Measurements from ENCODE around the gene DDR1.
"Not testable (repeated sequence)": the region's sequence is repeated elsewhere in the genome, so short reads cannot be mapped to it uniquely, and the experiment has no call there.

DDR1 gene

DNA sequence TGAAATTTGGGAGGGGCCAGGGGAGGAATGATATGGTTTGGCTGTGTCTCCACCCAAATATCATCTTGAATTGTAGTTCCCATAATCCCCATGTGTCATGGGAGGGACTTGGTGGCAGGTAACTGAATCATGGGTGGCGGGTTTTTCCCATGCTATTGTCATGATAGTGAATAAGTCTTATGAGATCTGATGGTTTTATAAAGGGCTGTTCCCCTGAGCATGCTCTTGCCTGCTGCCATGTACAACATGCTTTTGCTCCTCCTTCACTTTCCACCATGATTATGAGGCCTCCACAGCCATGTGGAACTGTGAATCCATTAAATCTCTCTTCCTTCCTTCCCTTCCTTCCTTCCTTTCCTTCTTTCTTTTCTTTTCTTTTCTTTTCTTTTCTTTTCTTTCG lies 31.9 kb upstream of the DDR1 start:
- not testable (repeated sequence) for DNase-seq

DNA sequence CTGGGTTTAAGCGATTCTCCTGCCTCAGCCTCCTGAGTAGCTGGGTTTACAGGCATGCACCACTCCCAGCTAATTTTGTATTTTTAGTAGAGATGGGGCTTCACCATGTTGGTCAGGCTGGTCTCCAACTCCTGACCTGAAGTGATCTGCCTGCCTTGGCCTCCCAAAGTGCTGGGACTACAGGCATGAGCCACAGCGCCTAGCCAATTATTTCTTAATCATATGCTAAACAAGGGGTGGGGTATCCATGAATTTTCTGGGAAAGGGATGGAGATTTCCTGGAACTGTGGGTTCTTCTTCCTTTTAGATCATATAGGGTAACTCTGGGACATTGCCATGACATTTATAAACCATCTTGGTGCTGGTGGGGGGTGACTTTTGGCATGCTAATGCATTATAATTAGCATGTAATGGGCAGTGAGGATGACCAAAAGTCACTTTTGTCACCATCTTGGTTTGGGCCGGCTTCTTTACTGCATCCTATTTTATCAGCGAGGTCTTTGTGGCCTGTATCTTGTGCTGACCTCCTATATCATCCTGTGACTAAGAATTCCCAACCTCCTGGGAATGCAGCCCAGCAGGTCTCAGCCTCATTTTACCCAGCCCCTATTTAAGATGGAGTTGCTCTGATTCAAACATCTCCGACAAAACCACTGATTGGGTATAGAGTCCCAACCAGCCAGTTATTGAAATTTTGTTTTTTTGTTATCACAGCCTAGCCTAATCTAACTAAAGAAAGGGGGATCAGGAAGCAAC lies 29.9 kb upstream of the DDR1 start:
- DNase-seq = no peak

GRCh38 chr6:30855429-30856075 lies 28.8 kb upstream of the DDR1 start:
- DNase-seq = no peak

DNA sequence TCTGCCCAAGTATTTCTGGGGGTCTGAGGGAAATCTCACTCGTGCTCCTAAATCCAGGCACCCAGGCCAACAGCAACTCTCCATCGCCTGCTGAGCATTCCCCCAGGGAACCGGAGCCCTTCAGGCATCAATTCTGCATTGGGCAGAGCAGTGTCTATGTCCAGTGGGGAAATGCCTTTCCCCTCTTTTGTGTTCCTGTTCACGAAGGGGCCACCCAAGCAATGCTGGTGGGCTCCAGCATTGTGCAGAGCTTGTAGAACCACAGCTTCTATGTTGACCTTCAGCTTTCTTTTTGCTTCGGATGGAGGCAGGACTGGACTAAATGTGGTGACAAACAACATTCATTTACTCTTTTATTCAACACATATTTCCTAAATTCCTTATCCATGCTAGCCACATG lies 27.2 kb upstream of the DDR1 start:
- DNase-seq = no peak

DNA sequence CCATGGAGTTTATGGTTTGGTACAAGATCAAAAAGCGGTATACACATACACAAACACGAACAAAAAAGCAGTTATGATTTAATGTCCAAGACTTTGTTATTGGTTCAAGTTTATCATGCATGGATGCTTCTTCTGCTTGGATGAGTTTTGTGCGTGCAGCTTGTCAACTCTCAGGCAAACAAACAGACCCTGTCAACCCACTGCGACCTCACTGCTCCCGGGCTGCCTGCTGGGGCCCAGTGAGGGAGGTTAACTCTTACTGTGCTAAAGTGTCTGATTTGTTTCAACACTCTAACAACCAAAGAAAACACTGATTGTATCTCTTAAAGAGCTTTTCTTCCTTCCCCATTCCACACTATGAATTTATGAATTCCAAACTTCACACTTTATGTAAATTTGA lies 26.8 kb upstream of the DDR1 start:
- no peak for DNase-seq

DNA sequence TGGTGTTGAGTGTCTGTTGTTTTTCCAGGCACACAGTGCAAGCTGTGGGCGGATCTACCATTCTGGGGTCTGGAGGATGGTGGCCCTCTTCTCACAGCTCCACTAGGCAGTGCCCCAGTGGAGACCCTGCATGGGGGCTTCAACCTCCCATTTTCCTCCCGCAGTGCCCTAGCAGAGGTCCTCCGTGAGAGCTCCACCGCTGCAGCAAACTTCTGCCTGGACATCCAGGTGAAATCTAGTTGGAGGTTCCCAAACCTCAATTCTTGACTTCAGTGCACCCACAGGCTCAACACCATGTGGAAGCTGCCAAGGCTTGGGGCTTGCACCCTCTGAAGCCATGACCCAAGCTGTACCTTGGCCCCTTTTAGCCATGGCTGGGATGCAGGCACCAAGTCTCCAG lies 24.6 kb upstream of the DDR1 start:
- not testable (repeated sequence) for DNase-seq

DNA sequence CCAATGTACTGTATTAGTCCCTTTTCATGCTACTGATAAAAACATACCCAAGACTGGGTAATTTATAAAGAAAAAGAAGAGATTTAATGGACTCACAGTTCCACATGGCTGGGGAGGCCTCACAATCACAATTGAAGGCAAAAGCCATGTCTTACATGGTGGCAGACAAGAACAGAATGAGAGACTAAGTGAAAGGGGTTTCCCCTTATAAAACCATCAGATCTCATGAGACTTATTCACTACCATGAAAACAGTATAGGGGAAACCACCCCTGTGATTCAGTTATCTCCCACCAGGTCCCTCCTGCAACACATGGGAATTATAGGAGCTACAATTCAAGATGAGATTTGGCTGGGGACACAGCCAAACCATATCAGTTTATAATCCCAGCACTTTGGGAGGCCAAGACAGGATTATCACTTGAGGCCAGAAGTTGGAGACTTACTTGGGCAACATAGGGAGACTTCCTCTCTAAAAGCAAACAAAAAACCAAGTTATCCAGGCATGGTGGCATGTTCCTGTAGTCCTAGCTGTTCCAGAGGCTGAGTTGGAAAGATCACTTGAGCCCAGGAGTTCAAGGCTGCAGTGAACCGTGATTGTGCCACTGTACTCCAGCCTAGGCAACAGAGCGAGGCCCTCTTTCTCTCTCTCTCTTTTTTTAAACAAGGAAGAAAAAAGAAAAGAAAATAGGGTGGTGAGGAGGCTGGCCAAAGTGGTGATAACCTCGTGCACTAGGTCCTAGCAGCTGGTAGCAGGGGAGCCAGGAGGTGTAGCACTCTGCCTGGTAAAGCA lies 22.9 kb upstream of the DDR1 start:
- no peak for DNase-seq

DNA sequence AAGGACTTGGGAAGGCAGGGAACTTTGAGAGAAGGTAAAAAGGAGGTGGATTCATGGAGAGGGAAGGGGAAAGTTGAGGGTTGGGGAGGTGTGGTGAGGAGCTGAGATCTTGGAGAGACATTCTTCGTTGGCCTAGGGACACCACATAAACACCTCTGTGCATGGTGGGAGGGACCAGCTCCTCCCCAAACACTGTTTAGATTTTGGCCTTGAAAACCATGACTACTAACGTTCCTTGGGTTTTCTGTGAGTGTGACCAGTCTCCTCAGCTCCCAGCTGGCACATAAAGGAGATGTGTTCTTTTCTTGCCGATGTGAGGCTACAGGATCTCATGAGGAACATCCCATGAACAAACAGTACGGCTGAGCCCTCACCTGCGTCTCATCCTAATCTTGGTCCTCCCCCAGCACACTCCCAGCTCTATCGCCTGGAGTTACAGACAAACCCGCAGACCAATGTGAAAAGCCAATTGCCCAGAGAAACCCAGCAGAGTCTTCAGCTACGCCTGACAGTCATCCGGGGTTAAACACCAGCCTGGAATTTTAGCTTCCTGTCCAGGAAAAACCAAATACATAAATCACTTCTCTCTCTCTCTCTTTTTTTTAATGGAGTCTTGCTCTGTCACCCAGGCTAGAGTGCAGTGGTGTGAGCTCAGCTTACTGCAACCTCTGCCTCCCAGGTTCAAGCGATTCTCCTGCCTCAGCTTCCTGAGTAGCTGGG lies 22.0 kb upstream of the DDR1 start:
- DNase-seq = no peak

GRCh38 chr6:30864325-30864724 lies 20.0 kb upstream of the DDR1 start:
- DNase-seq = no peak

GRCh38 chr6:30869241-30869749 lies 15.0 kb upstream of the DDR1 start:
- DNase-seq = not testable (repeated sequence)

DNA sequence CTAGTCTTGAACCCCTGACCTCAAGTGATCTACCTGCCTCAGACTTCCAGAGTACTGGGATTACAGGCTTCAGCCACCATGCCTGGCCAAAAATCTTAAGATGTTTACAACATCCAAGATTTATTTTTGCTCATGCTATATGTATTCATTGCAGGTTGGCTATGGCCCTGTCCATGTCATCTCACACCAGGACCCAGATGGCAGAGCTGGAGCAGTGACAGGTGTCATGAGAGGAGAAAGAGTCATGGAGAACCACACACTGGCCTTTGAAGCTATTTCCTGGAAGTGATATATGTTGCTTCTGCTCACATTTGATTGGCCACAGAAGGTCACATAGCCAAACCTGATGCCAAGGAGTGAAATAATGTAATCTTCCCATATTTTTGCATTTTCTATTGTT lies 13.8 kb upstream of the DDR1 start:
- no peak for DNase-seq

DNA sequence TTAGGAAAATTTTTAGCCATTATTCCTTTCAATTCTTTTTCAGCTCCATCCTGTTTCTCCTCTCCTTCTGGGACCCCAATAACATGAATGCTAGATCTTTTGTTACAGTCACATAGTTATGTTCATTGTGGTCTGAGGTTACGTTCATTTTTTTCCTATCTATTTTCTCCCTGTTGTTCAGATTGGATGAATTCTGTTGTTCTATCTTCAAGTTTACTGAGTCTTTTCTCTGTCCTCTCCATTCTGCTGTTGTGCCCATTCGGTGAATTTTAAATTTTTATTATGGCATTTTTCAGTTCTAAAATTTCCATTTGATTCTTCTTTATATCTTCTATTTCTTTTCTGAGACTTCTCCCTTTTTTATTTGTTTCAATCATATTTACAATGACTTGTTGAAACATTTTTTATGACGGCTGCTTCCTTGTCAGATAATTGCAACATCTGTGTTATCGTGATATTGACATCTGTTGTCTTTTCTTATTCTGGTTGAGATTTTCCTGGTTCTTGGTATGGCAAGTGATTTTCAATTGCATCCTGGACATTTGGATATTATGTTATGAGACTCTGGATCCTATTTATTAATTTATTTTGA lies 12.6 kb upstream of the DDR1 start:
- DNase-seq = no peak

- DNase-seq = no peak
Measured at GRCh38 chr6:30873137-30873640, 11.1 kb upstream of the DDR1 start.

DNA sequence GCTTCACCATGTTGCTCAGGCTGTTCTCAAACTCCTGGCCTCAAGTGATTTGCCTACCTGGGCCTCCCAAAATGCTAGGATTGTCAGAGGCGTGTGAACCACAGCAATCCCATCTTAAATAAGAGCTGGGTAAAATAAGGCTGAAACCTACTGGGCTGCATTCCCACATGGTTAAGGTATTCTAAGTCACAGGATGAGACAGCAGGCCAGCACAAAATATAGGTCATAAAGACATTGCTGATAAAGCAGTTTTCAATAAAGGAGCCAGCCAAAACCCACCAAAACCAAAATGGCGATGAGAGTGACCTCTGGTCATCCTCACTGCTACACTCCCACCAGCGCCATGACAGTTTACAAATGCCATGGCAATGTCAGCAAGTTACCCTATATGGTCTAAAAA lies 10.5 kb upstream of the DDR1 start:
- DNase-seq = not testable (repeated sequence)

DNA sequence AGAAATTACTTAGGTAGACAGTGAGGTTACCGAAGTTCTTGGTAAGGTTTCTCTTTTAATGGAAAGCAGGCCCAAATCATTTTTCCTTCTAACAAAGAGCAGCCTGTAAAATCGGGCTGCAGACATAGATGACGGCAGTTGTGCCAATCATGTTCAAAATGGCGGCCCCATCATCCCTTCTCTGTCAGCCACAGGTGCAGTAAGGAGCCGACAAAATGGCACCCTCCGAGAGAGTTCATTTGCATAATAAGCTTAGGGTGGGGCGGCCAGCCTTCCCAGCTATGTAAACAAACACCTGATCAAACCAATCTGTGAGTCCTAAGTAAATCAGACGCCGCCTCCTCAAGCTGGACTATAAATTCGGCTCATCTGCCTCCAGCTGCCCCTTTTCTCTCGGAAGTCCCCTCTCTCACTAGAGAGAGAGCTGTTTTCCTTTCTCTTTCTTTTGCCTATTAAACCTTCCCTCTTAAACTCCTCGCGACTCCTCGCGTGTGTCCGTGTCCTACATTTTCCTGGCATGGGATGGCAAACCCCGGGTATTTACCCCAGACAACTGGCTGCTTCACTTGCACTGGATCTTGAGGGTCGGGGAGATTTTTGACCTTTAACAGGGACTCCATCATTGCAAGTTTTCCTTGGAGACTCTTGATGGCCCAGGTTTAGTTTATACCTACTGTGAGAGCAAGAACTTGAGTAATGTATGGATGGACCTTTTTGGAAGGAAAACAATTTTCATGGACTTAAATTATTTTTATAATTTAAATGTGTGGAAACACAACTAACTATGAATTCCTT lies 8.9 kb upstream of the DDR1 start:
- no peak for DNase-seq

DNA sequence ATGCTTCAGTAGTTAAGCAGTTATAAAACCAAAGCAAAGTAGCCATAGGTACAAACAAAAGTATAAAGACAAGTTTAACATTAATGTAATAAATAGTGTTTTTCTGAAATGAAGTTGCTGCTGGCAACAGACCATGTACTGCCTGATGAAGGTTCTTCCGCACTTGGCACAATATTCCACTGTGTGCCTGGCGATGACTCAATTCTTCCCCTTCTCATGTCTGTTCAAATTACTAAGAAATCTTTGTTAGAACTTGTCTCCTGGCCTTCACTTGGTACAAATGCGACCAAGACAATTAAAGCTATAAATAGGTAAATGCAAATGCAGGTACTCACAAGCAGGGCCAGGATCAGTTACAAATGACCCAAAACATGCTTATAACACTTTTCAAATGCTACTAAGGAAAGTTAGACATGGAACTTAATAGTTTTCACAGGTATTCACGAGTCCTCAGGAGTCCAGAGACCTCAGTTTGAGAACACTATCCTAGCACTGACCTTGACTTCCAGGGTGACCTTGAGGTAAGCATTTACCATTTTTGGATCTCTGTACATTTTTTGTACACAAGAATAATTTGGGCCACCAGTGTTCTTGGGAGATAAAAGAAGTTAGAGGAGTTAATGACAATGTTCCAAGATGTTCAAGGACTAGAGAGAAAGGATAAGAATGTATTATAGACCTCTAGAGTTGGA lies 8.1 kb upstream of the DDR1 start:
- DNase-seq = no peak

- peak; percentile 79 for DNase-seq
Measured at GRCh38 chr6:30877419-30878262, 6.7 kb upstream of the DDR1 start.

- no peak for DNase-seq
Measured at GRCh38 chr6:30879684-30880427, 4.5 kb upstream of the DDR1 start.
